Measurements from ENCODE around the gene CAPN5. TPM values are rescaled to one million over a fixed set of nuclear protein-coding genes. Genes with fewer than 3 reads are reported as not detected.

Gene CAPN5
- polyA plus RNA-seq, 3 donors: 0.28 to 0.83 (median 0.62) TPM

- H3K4me3 ChIP-seq (replicated peaks in 1 of 3; ENCODE audit: low read depth in 2 of 3, low read length in 3 of 3): no peak overlapping the region
- TF ChIP-seq CTCF (IDR thresholded peaks at IDR 0.05): no peak
- no peaks in the 10 kb centered on the region for H3K9me3 ChIP-seq (replicated peaks in 1 of 2; ENCODE audit: control insufficient read depth in 1 of 2, insufficient read depth in 1 of 2, low read length in 2 of 2)
- Mint-ChIP-seq H3K4me1 (peaks cover 40% of the 10 kb centered on the region), H3K27ac (no peak overlapping the region), H3K4me3 (no peak overlapping the region), H3K36me3 (no peaks in the 10 kb centered on the region), H3K9me3 (peaks cover 0 to 1% (median 0%) of the 10 kb centered on the region in 7 donors), H3K27me3 (ENCODE audit: low read depth in 3 of 3) (peaks cover 2 to 7% (median 7%) of the 10 kb centered on the region in 3 donors)
- 97% methylated on average over 12 of the region's 20 CpGs for WGBS (ENCODE audit: insufficient coverage)
- H2AFZ ChIP-seq (ENCODE audit: insufficient read depth, low read depth, low read length, poor library complexity, severe bottlenecking): no peak overlapping the region
- no peaks in the 10 kb centered on the region for H4K20me1 ChIP-seq (ENCODE audit: insufficient read depth, low read length)
- no peaks in the 10 kb centered on the region for H3K27me3 ChIP-seq (ENCODE audit: control insufficient read depth in 2 of 2, insufficient read depth in 2 of 2, low read length in 2 of 2)
- no peak overlapping the region for H3K27ac ChIP-seq (ENCODE audit: low read depth in 1 of 2, low read length in 2 of 2)
- H3K79me2 ChIP-seq (ENCODE audit: insufficient read depth, low read length): no peaks in the 10 kb centered on the region
- H3K4me1 ChIP-seq (ENCODE audit: control insufficient read depth in 1 of 2, insufficient read depth in 2 of 2, low read length in 2 of 2): peaks cover 38 to 40% of the 10 kb centered on the region in 2 donors
- H3K9ac ChIP-seq (ENCODE audit: insufficient read depth, low read length, poor library complexity, severe bottlenecking): no peak overlapping the region
- no peaks in the 10 kb centered on the region for H3K36me3 ChIP-seq (replicated peaks in 1 of 2; ENCODE audit: control insufficient read depth in 1 of 2, insufficient read depth in 2 of 2, low read length in 2 of 2)
- H3K4me2 ChIP-seq (replicated peaks; ENCODE audit: extremely low read depth, low read length, poor library complexity, severe bottlenecking): no peak overlapping the region
- no peak for DNase-seq
- intact Hi-C loops (cut with micrococcal nuclease): no loop called here
Observed at GRCh38 chr11:77171885-77172665, 105.3 kb downstream of the CAPN5 start.

- peaks cover 38 to 40% of the 10 kb centered on the region in 2 donors for H3K4me1 ChIP-seq (ENCODE audit: control insufficient read depth in 1 of 2, insufficient read depth in 2 of 2, low read length in 2 of 2)
- DNase-seq: no peak
- H3K36me3 ChIP-seq (replicated peaks in 1 of 2; ENCODE audit: control insufficient read depth in 1 of 2, insufficient read depth in 2 of 2, low read length in 2 of 2): no peaks in the 10 kb centered on the region
- H3K4me3 ChIP-seq (replicated peaks in 1 of 3; ENCODE audit: low read depth in 2 of 3, low read length in 3 of 3): no peak overlapping the region
- Mint-ChIP-seq H3K9me3 (peaks cover 0 to 1% (median 0%) of the 10 kb centered on the region in 7 donors), H3K36me3 (no peaks in the 10 kb centered on the region), H3K27ac (no peak overlapping the region), H3K4me3 (no peak overlapping the region), H3K27me3 (ENCODE audit: low read depth in 3 of 3) (peaks cover 2 to 9% (median 7%) of the 10 kb centered on the region in 3 donors), H3K4me1 (peaks cover 40% of the 10 kb centered on the region)
- H3K79me2 ChIP-seq (ENCODE audit: insufficient read depth, low read length): no peaks in the 10 kb centered on the region
- no peak overlapping the region for H3K4me2 ChIP-seq (replicated peaks; ENCODE audit: extremely low read depth, low read length, poor library complexity, severe bottlenecking)
- WGBS (ENCODE audit: insufficient coverage): 91% methylated on average over 13 of the region's 16 CpGs
- no peak overlapping the region for H3K27ac ChIP-seq (ENCODE audit: low read depth in 1 of 2, low read length in 2 of 2)
- H3K9me3 ChIP-seq (replicated peaks in 1 of 2; ENCODE audit: control insufficient read depth in 1 of 2, insufficient read depth in 1 of 2, low read length in 2 of 2): no peaks in the 10 kb centered on the region
- H3K9ac ChIP-seq (ENCODE audit: insufficient read depth, low read length, poor library complexity, severe bottlenecking): no peak overlapping the region
- no peak for TF ChIP-seq CTCF (IDR thresholded peaks at IDR 0.05)
- intact Hi-C loops (cut with micrococcal nuclease): no loop called here
- no peaks in the 10 kb centered on the region for H4K20me1 ChIP-seq (ENCODE audit: insufficient read depth, low read length)
- no peaks in the 10 kb centered on the region for H3K27me3 ChIP-seq (ENCODE audit: control insufficient read depth in 2 of 2, insufficient read depth in 2 of 2, low read length in 2 of 2)
- H2AFZ ChIP-seq (ENCODE audit: insufficient read depth, low read depth, low read length, poor library complexity, severe bottlenecking): no peak overlapping the region
Observed at GRCh38 chr11:77172666-77172982, 105.9 kb downstream of the CAPN5 start.
